Measurements from ENCODE around the gene CTNNB1.

The CTNNB1 gene

GRCh38 chr3:41219424-41219823 is 20.1 kb downstream of the CTNNB1 start:
- DNase-seq (ENCODE audit: low spot score): no peak

DNA sequence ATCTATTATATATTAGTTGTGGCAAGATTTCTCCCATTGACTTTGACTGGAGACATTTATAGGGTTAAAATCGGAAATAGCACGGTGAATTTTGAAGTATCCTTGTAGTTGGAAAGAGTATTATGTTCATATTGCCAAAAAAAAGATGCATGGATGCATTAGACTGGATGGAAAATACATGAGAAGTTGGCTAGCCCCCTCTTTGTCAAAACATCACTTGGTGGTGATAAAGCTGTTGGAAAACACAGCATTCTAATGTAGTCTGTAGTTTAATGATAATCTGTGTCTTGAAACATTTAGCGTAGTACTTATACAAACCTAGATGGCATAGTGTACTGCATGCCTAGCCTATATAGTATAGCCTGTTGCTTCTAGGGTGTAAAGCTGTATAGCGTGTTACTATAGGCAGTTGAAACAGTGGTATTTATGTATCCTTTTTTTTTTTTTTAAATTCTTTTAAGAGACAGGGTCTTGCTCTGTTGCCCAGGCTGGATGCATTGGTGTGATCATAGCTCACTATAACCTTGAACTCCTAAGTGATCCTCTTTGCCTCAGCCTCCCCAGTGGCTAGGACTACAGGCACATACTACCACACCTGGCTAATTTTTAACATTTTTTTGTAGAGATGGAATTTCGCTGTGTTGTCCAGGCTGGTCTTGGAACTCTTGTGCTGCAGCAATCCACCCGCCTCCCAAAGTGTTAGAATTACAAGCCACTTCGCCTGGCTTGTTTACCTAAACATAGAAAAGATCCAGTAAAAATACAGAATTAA is 21.8 kb downstream of the CTNNB1 start:
- DNase-seq (ENCODE audit: low spot score): no peak

DNA sequence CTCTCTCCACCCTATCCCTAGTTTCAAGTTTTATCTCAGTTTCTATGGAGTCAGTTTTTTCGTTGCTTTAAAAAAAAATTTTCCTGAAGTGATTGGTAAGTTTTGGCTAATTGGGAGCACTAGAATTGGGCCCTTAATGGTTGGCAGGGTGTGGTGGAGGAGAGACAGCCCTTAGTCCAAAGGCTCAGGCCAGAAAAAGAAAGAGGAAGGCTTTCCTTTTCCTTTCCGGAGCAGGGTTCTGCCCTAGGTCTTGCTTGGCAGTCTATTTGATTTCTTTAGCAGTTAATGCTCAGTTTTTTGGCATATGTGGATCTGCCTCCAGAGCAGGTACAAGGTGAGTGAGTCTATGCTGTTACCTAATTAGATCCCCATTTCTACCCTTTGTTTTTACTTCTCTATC is 22.7 kb downstream of the CTNNB1 start:
- DNase-seq (ENCODE audit: low spot score): no peak

- DNase-seq (ENCODE audit: low spot score): no peak
These were observed 23.2 kb downstream of the CTNNB1 start for GRCh38 chr3:41222501-41222900.

GRCh38 chr3:41223078-41223477 is 23.8 kb downstream of the CTNNB1 start:
- no peak for DNase-seq (ENCODE audit: low spot score)

- no peak for DNase-seq (ENCODE audit: low spot score)
These were observed 24.4 kb downstream of the CTNNB1 start for GRCh38 chr3:41223691-41224090.

GRCh38 chr3:41224120-41224806 is 25.0 kb downstream of the CTNNB1 start:
- no peak for DNase-seq (ENCODE audit: low spot score)

GRCh38 chr3:41234823-41235721 is 35.8 kb downstream of the CTNNB1 start:
- no peak for DNase-seq (ENCODE audit: low spot score)

DNA sequence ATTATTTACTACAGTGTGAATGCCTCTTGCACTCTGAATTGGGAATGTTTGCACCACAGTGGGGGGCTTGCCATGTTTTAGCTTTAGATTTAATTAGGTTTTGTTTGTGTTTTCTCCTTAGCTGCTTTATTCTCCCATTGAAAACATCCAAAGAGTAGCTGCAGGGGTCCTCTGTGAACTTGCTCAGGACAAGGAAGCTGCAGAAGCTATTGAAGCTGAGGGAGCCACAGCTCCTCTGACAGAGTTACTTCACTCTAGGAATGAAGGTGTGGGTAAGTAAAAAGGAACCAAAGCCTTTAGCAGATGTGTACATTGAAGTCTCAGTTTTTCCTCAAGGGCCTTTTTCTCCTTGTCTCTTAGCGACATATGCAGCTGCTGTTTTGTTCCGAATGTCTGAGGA is 36.9 kb downstream of the CTNNB1 start:
- no peak for DNase-seq (ENCODE audit: low spot score)

GRCh38 chr3:41237907-41238306 is 38.6 kb downstream of the CTNNB1 start:
- DNase-seq (ENCODE audit: low spot score): no peak

- no peak for DNase-seq (ENCODE audit: low spot score)
These were observed 40.3 kb downstream of the CTNNB1 start for GRCh38 chr3:41239587-41239986.

GRCh38 chr3:41241161-41241560 is 41.9 kb downstream of the CTNNB1 start:
- no peak for DNase-seq (ENCODE audit: low spot score)

- no peak for DNase-seq (ENCODE audit: low spot score)
These were observed 42.7 kb downstream of the CTNNB1 start for GRCh38 chr3:41241800-41242571.

DNA sequence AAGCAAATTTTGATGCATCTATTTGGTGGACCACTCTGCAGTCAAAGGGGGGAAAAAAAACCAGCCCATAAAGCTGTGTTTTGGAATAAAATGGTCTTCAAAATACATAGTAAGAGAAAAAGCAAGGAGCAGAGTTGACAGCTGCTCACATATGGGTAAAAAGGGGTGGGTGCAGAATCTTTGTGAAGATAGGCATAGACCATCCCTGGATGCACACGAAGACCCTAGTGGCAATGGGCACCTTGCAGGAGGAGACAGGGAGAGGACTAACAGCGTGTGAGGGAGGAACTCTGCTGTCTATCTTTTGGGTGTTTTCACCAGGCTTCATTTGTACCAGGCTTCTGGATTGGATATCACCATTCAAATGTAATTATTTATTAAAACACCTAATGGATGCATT is 43.9 kb downstream of the CTNNB1 start:
- DNase-seq (ENCODE audit: low spot score): no peak

DNA sequence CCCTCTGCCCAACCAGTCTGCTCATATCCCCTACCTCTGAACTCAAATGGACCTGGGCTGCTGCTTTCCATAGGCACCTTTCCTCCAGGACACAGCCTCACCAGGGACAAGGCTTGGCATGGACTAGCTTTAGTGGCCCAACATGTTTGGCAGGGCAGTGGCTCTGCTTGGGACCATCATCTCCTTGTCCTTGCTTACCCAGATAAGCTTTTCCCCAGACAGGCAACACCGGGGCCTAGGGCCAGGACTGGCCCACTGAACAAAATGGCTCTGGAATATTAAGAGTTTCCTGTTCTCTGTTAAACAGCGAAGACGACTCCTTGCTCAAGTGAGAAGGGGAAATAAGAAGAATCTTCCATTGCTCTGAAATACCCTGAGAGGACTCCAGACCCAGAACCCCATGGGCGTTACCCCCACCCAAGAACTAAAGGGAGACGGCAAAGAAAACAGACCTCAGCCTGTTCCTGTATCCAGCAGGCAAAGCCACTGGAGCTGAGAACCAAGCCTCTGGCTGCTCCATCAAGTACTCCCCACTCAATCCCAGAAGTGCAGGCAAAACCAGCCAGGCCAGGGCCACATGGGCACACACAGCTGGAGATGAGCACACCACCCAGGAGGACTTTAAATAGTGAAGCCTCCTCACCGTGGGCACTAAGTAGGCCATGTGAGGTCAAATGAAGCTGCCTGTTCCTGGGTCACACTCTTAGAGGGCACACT is 45.5 kb downstream of the CTNNB1 start:
- no peak for DNase-seq (ENCODE audit: low spot score)

DNA sequence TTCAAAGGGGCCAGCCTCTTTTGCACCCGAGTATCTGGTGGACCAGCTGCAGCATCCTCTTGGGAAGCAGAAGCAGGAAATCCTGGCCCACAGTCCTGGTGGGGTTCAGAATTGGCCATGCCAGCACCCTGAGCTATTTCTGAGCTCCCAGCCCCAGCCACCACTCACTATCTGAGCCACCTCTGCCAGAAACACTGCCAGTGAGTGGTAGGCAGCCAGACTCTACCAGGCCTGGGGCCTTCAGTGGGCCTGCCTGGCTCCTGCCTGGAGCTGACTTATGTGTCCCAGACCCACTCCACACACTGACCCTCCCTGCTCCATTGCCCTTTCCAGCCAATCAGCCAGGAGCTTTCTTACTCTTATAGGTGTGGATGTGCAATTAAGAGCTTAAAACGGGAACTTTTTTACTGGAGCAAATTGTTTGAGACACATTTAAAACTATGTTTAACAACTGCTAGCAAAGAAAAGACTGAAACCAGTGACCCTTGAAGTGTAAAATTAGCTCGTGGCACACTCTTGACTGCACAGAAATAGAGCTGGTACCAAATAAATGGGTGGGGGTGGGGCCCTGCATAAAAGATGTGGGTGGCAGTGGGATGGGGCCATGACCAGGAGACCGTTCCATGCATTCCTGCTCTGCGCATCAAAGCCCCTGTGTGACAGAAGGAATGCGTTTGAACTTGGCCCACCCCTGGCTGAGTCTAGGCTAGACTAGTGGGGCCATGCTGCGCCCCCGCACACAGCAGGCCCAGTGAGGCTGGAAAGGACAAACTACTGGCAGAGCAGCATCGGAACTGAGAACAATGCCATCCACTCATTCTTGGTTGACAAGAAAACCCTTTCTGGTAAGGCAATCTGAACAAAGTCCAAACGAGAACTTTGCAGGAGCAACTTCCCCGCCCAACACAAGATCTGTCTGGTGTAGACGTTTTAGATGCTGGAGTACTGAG is 48.0 kb downstream of the CTNNB1 start:
- no peak for DNase-seq (ENCODE audit: low spot score)

GRCh38 chr3:41248525-41248924 is 49.2 kb downstream of the CTNNB1 start:
- no peak for DNase-seq (ENCODE audit: low spot score)

DNA sequence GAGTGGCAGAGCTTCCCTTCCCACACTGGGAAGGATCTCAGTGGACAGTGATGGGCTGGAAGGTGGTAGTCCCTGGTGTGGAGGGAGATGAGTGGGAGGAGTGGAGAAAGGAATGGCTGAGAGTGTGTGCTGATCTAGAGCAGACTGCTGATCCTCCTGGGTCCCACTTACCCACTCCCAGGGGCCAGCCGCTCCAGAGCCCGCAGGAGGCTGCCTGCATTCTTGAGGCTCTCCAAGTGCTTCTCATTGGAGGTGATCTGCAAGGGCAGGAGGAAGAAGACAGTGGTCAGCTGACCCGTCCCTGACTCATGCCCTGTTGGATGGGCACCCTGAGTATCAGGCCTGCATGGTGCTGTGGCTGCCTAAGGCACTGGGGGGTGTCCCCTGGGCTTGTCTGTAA is 50.0 kb downstream of the CTNNB1 start:
- DNase-seq (ENCODE audit: low spot score): no peak

GRCh38 chr3:41250825-41251224 is 51.5 kb downstream of the CTNNB1 start:
- no peak for DNase-seq (ENCODE audit: low spot score)

DNA sequence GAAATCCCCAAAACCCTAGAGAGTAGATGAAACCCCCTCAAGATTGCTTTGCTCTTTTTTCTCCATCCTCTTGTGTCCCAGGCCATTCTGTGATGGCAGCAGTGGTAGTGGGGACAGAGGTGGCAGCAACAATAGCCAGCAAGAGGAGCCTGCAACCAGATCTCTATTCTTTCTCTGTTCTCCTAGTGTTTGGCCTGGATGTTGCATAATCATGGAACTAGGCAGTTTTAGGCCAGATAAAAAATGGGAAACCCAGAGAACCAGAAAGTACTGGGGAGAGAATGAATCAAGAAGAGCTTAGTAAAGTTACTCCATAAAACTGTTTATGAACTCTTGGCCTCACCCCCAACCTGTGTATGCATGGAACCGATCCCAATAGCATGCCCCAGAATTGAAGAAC is 52.3 kb downstream of the CTNNB1 start:
- DNase-seq (ENCODE audit: low spot score): no peak

Data from RKO (cell line).